Measurements from ENCODE around the gene DBT. TPM values are rescaled to one million over a fixed set of nuclear protein-coding genes. Genes with fewer than 3 reads are reported as not detected.

The DBT gene
- total and polyA plus RNA-seq, 2 of the 8 experiments (the other 6 are each of a cell fraction or from before 2014, with no cell fraction given) = 3.3 to 24.6 TPM

- TF ChIP-seq CHD7 (IDR thresholded peaks at IDR 0.05; ENCODE audit: insufficient replicate concordance, low read length) (no peak), POLR2A (IDR thresholded peaks at IDR 0.05; ENCODE audit: control extremely low read depth in 1 of 2, low read depth in 2 of 2, low read length in 2 of 2) (no peak), POLR2AphosphoS5 (IDR thresholded peaks at IDR 0.05; ENCODE audit: low read depth, low read length) (no peak), YY1 (IDR thresholded peaks at IDR 0.05; ENCODE audit: low read depth, low read length) (no peak), TCF12 (IDR thresholded peaks at IDR 0.05; ENCODE audit: low read depth, low read length) (no peak), EZH2 (IDR thresholded peaks at IDR 0.05; ENCODE audit: low read depth, low read length, severe bottlenecking) (no peak), CTBP2 (IDR thresholded peaks at IDR 0.05; ENCODE audit: borderline replicate concordance, insufficient read depth, insufficient read length, low read length) (no peak), CREB1 (IDR thresholded peaks at IDR 0.05) (no peak), SP2 (IDR thresholded peaks at IDR 0.05; ENCODE audit: low read length) (no peak), KDM1A (IDR thresholded peaks at IDR 0.05; ENCODE audit: borderline replicate concordance, low read length) (no peak), RFX5 (IDR thresholded peaks at IDR 0.05; ENCODE audit: borderline replicate concordance, low read depth, low read length) (no peak), USF2 (IDR thresholded peaks at IDR 0.05; ENCODE audit: low read length) (no peak)
These were observed 112.0 kb downstream of the DBT start (continued) for GRCh38 chr1:100137602-100138001.

Data from H1 (cell line).